GM12874 (cell line): Measurements from ENCODE around the gene C1QTNF8.

Experiments
- TF ChIP-seq, protein P1 (sequence below): IDR thresholded peaks from 2 replicates; pipeline ENCODE4 v1.5.1; 2011; ENCODE audit warnings: low read depth, mild to moderate bottlenecking, control low read depth, low read length, moderate library complexity; ENCODE audit not compliant: insufficient read depth

The C1QTNF8 gene

DNA sequence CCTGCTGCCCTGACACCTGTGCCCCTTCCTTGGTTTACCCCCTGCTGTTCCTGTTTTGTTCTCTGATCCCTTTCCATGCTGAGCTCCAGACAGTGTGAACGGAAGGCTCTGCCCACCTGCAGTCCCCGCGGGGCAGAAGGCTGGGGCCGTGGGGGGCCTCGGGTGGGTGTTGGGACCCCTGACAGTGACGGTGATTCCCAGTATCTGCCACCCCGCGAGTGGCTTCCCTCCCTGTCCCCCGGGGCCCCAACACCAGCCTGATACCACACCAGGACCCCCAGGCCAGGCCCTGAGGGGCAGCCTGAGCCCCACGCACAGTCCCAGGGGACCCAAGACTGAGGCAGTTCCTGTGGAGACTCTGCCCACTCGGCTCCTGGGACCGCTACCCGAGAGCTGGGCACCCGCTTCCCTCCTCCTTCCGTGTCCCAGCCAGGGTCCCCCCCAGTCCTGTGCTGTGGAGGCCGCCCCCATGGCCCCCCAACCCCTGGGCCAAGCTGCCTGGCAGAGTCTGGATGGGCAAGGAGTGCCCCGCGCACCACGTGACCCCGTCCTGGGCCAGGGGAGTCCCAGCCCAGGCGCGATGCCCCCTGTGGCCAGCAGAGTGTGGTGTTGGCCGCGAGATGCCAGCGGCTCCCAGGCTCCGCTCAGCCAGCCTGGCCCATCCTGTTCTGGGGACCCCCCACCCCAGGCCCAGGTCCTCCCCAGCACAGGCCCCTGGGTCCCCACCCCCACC, 10.0 kb upstream of the C1QTNF8 start:
- TF ChIP-seq, protein P1, sequence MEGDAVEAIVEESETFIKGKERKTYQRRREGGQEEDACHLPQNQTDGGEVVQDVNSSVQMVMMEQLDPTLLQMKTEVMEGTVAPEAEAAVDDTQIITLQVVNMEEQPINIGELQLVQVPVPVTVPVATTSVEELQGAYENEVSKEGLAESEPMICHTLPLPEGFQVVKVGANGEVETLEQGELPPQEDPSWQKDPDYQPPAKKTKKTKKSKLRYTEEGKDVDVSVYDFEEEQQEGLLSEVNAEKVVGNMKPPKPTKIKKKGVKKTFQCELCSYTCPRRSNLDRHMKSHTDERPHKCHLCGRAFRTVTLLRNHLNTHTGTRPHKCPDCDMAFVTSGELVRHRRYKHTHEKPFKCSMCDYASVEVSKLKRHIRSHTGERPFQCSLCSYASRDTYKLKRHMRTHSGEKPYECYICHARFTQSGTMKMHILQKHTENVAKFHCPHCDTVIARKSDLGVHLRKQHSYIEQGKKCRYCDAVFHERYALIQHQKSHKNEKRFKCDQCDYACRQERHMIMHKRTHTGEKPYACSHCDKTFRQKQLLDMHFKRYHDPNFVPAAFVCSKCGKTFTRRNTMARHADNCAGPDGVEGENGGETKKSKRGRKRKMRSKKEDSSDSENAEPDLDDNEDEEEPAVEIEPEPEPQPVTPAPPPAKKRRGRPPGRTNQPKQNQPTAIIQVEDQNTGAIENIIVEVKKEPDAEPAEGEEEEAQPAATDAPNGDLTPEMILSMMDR, result peak; percentile 57

DNA sequence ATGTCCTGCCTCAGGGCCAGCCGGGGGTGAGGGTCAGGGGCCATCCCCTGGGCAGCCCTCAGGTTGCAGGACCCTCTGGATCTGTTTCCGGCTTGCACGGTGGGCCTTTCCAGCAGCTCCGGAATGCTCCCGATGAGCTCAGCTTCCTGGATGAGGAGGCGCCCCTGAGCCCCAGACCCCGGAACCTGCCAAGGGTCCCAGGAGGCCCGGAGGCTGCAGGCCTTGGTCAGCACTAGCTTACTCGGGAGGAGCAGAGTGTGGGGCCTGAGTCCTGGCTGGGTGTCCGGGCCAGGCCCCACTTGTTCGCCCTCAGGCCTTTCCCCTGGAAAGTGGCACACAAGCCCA, 7.6 kb upstream of the C1QTNF8 start:
- TF ChIP-seq, protein P1, result no peak

DNA sequence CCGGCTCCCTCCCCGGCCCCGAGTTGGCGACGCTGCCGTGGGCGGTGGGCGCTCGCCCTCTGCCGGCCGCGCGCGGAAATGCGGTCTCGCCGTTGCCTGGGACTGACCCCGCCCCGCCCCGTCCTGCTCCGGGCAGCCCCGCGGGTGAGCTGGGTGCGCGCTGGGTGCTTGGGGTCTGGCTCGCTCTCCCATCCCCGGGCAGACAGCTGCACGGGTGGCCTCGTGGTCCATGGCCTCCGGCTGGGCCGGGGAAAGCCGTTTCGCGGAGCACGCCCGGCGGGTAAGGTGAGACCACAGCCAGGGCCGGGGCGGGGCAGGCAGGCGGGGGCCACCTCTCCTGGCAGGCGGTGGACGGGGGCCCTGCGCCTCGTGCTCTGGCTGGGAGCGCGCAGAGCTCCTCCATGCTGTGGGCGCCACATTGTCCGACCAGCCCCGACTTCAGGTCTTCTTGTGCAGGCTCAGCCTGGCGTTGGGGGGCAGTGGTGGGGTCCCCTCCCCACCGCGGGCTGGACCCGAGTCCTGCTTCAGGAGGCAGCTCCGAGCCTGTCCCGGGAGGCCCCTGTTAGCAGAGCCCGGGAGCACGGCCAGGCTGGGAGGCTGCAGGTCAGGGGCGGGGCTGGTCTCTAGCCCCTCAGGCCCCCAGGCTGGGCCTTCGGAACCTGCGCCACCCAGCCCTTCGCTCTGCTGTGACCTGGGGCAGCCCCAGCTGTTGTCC, 7.0 kb upstream of the C1QTNF8 start:
- TF ChIP-seq, protein P1, result peak; percentile 81

DNA sequence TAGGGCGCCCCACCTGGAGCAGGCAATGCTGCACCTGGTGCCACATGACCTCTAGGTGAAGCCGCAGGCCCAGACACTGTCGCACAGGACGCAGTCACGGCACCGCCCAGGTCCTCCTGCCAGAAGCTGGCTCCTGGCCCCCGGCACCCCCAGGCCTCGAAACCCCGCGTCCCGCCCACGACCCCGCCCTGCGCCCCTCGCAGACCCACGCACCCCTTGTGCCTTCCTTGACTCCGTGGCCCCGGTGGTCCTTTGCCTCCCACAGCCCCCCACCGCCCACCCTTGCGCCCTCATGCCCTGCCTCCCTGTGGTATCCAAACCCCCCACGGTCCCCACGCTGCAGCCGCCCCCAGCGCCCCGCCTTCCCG, 6.3 kb upstream of the C1QTNF8 start:
- TF ChIP-seq, protein P1, result no peak

DNA sequence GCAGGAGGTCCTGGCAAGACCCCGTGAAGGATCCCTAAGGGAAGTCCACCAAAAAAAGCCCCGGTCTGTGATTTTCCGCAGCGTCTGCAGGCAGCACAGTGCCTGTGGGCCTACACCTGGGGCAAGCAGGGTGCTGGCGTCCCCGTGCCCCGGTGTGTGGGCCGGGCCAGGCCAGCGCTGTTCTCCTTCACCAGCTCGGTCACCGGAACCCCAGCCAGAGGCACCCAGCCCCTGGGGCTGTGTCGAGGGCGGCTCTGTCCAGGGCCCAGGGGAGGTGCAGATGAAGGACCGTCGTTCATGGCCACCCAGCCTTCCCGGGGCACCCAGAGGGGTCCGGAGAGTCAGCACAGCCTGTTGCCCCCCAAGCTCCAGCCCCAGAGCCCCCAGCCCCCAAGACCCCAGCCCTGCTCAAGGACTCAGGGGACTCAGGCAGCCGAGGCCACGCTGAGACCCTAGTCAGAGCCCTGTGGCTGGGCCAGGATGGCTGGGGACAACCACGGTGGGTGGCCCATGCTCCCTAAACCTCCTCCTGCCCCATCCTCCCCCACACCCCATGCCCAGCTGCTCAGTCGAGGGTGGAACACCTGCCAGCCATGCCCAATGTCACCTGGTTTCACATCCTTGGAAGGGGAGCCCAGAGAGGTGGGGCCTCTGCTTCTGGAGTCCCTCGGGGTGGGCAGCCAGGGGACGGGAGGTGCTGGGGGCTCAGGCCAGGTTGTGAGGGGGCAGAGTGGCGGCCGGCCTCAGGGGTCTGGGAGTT, 5.7 kb upstream of the C1QTNF8 start:
- TF ChIP-seq, protein P1, result no peak

DNA sequence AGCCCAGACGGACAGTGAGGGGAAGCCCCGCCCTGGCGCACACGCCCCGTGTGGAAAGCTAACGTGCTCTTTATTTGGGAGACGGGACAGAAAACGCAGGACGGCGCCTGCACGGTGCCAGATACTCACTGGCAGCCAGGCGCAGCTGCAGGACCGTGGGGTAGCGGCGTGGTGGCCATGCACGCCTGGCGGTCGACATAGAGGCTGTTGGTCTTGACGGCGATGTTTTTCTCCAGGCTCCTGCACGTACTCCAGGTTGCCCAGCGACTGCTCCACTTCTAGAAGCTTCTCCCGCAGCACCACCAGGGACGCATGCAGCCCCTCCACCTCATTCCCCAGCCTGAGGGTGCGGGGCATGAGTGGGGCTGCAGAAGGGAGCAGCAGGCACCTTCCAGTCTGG, 5.1 kb upstream of the C1QTNF8 start:
- TF ChIP-seq, protein P1, result no peak

DNA sequence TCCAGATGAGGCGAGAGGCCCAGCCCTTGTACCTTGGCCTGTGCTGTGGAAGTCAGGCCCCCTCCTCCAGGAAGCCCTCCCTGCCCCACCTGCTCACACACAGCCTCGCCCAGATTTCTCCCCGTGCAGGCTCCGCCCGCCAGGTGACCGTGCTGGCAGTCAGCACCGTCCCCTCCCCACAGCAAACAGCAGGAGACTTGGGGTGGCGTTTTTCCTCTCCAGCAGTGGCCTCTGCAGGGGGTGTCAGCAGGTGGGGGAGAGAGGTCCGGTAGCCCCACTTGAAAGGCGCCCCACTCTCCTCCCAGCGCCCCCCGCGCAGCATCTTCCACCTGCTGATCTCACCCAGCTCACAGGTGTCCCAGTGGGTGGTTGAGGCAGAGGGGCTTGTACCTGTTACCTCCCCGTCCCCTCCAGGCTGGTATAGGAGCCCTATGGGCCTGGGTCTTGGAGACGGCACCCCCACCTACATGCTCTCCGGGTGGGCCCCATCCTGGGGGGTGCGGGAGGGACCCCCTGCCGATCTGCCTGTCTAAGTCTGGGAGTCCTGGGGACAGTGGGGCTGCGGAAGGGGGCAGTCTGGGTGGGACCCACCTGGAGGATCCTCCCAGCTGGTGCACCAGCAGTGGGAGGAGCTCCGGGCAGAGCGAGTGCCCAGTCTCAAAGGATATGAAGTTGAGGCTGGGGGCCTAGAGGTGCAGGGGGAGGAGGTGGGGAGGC, 4.2 kb upstream of the C1QTNF8 start:
- TF ChIP-seq, protein P1, result no peak
